ENCODE data around the gene RFLNA. TPM values are rescaled to one million over a fixed set of nuclear protein-coding genes. Genes with fewer than 3 reads are reported as not detected.

Gene RFLNA
- total RNA-seq, 2 experiments from 2014 or later: not detected

- H3K27ac ChIP-seq (ENCODE audit: low read depth, low read length, poor library complexity, severe bottlenecking): no peak overlapping the region
- H3K4me2 ChIP-seq (ENCODE audit: low read length): no peak overlapping the region
- no peak overlapping the region for H2AFZ ChIP-seq (ENCODE audit: low read length)
- intact Hi-C loops (cut with micrococcal nuclease; ENCODE audit: unreplicated experiment): no loop called here
- no TSS peak for BruUV-seq (replicated peaks)
- no peaks in the 10 kb centered on the region for H4K20me1 ChIP-seq (ENCODE audit: insufficient read depth, low read length)
- no peaks in the 10 kb centered on the region for H3K36me3 ChIP-seq (ENCODE audit: insufficient read depth, low read length)
- TF ChIP-seq CTCF (conservative IDR thresholded peaks at IDR 0.05; ENCODE audit: low read length) (no peak), EZH2phosphoT487 (IDR thresholded peaks at IDR 0.05; ENCODE audit: borderline replicate concordance, low read depth, low read length) (no peak)
- CTCF ChIA-PET (ENCODE audit: unreplicated experiment): no interaction called here
- H3K9me3 ChIP-seq (ENCODE audit: low read length): no peaks in the 10 kb centered on the region
- no peak for DNase-seq (ENCODE audit: low spot score)
- no peaks in the 10 kb centered on the region for H3K4me1 ChIP-seq (ENCODE audit: insufficient read depth, low read length, poor library complexity, severe bottlenecking)
- no peaks in the 10 kb centered on the region for H3K9me2 ChIP-seq (ENCODE audit: insufficient read depth, low read length)
- H3K4me3 ChIP-seq (ENCODE audit: low read depth, low read length, poor library complexity, severe bottlenecking): no peak overlapping the region
- no peaks in the 10 kb centered on the region for H3K79me2 ChIP-seq (ENCODE audit: insufficient read depth, low read depth, low read length)
- POLR2A ChIA-PET: no interaction called here
Observed at GRCh38 chr12:124251186-124251585, 43.7 kb upstream of the RFLNA start.

DNA sequence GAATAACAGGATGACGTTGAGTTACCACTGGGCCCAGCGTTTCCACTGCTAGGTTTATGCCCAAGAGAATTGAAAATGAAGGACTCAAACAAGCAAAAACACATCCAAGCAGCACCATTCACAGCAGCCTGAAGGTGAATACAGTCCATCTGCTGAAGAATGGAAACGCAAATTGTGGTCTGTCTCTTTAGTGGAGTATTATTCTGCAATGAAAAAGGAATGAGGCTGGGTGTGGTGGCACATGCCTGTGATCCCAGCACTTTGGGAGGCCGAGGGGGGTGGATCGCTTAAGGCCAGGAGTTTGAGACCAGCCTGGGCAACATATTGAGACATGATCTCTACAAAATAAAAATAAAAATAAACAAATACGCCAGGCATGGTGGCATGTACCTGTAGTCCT, 41.9 kb upstream of the RFLNA start:
- H3K9me2 ChIP-seq (ENCODE audit: insufficient read depth, low read length): no peaks in the 10 kb centered on the region
- H3K4me1 ChIP-seq (ENCODE audit: insufficient read depth, low read length, poor library complexity, severe bottlenecking): no peaks in the 10 kb centered on the region
- no peaks in the 10 kb centered on the region for H3K36me3 ChIP-seq (ENCODE audit: insufficient read depth, low read length)
- H2AFZ ChIP-seq (ENCODE audit: low read length): no peak overlapping the region
- TF ChIP-seq CTCF (conservative IDR thresholded peaks at IDR 0.05; ENCODE audit: low read length) (no peak), EZH2phosphoT487 (IDR thresholded peaks at IDR 0.05; ENCODE audit: borderline replicate concordance, low read depth, low read length) (no peak)
- H3K79me2 ChIP-seq (ENCODE audit: insufficient read depth, low read depth, low read length): no peaks in the 10 kb centered on the region
- H3K4me3 ChIP-seq (ENCODE audit: low read depth, low read length, poor library complexity, severe bottlenecking): no peak overlapping the region
- intact Hi-C loops (cut with micrococcal nuclease; ENCODE audit: unreplicated experiment): no loop called here
- ChIA-PET POLR2A (no interaction called here), CTCF (ENCODE audit: unreplicated experiment) (no interaction called here)
- no peaks in the 10 kb centered on the region for H4K20me1 ChIP-seq (ENCODE audit: insufficient read depth, low read length)
- H3K9me3 ChIP-seq (ENCODE audit: low read length): no peaks in the 10 kb centered on the region
- H3K4me2 ChIP-seq (ENCODE audit: low read length): no peak overlapping the region
- no TSS peak for BruUV-seq (replicated peaks)
- H3K27ac ChIP-seq (ENCODE audit: low read depth, low read length, poor library complexity, severe bottlenecking): no peak overlapping the region
- no peak for DNase-seq (ENCODE audit: low spot score)

DNA sequence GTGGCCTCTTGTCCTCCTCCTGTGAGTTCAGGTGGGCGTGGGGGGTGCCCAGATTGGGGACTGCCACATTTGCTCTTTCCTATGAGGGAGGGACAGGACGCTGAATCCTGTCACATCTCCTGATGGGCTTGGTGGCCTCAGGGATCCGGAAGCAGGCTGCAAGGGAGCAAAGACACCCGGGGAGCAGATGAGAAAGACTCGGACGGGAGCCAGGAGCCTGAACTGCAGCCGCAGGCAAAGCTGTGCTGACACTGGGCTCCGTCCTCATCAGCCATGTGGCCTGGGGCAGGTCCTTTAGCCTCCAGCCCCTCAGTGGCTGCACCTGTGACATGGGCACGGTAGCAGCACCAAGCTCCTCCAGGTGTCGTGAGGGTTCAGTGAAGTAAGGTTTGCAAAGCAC, 40.8 kb upstream of the RFLNA start:
- H3K36me3 ChIP-seq (ENCODE audit: insufficient read depth, low read length): no peaks in the 10 kb centered on the region
- H3K4me3 ChIP-seq (ENCODE audit: low read depth, low read length, poor library complexity, severe bottlenecking): no peak overlapping the region
- POLR2A ChIA-PET: no interaction called here
- no peak overlapping the region for H3K27ac ChIP-seq (ENCODE audit: low read depth, low read length, poor library complexity, severe bottlenecking)
- no TSS peak for BruUV-seq (replicated peaks)
- no peak overlapping the region for H2AFZ ChIP-seq (ENCODE audit: low read length)
- H3K79me2 ChIP-seq (ENCODE audit: insufficient read depth, low read depth, low read length): no peaks in the 10 kb centered on the region
- DNase-seq (ENCODE audit: low spot score): no peak
- TF ChIP-seq EZH2phosphoT487 (IDR thresholded peaks at IDR 0.05; ENCODE audit: borderline replicate concordance, low read depth, low read length): no peak
- TF ChIP-seq CTCF (conservative IDR thresholded peaks at IDR 0.05; ENCODE audit: low read length): no peak
- no peak overlapping the region for H3K4me2 ChIP-seq (ENCODE audit: low read length)
- no peaks in the 10 kb centered on the region for H3K9me3 ChIP-seq (ENCODE audit: low read length)
- intact Hi-C loops (cut with micrococcal nuclease; ENCODE audit: unreplicated experiment): no loop called here
- CTCF ChIA-PET (ENCODE audit: unreplicated experiment): no interaction called here
- no peaks in the 10 kb centered on the region for H4K20me1 ChIP-seq (ENCODE audit: insufficient read depth, low read length)
- no peaks in the 10 kb centered on the region for H3K4me1 ChIP-seq (ENCODE audit: insufficient read depth, low read length, poor library complexity, severe bottlenecking)
- no peaks in the 10 kb centered on the region for H3K9me2 ChIP-seq (ENCODE audit: insufficient read depth, low read length)
